Measurements from ENCODE around the gene ZNF853.
"Not testable (repeated sequence)": the region's sequence is repeated elsewhere in the genome, so short reads cannot be mapped to it uniquely, and the experiment has no call there.

ZNF853 gene

DNA sequence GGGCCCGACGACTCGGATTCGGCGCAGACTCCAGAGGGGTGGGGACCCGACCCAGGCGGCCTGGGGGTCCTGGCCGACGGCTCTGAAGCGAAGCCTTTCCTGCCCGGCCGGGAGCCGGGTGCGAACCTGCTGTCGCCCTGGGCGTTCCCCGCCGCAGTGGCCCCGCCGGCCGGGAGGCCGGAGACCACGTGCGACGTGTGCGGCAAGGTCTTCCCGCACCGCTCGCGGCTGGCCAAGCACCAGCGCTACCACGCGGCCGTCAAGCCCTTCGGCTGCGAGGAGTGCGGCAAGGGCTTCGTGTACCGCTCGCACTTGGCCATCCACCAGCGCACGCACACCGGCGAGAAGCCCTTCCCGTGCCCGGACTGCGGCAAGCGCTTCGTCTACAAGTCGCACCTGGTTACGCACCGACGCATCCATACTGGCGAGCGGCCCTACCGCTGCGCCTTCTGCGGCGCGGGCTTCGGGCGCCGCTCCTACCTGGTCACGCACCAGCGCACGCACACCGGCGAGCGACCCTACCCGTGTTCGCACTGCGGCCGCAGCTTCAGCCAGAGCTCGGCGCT lies 37.1 kb downstream of the ZNF853 start:
- DNase-seq (ENCODE audit: low read depth in 2 of 2): no peak

DNA sequence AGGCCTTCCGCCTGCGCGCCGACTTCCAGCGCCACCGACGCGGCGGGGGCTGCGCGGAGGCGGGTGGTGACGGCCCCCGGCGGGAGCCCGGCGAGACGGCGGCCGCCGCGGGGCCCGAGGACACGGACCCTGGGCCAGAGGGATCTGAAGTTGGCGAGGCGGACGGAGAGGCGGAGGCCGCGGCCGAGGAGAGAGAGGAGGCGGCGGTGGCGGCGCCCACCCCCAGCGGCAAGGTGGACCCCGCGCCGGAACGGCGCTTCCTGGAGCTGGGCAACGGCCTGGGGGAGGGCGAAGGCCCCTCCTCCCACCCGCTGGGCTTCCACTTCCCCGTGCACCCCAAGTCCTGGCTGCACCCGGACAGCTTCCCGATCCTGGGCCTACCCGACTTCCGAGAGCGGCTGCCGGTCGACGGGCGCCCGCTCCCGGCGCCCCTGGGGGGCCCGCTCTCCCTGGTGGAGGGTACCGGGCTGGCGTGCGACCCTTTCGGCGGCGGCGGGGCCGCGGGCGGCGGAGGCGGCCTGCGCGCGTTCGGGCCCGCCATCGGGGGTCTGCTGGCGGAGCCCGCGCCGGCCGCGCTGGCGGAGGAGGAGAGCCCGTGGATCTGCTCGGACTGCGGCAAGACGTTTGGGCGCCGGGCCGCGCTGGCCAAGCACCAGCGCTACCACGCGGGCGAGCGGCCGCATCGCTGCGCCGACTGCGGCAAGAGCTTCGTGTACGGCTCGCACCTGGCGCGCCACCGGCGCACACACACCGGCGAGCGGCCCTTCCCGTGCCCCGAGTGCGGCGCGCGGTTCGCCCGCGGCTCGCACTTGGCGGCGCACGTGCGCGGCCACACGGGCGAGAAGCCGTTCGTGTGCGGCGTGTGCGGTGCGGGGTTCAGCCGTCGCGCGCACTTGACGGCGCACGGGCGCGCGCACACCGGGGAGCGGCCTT lies 37.9 kb downstream of the ZNF853 start:
- DNase-seq (ENCODE audit: low read depth in 2 of 2): no peak

GRCh38 chr7:6654113-6654841 lies 38.9 kb downstream of the ZNF853 start:
- DNase-seq (ENCODE audit: low read depth in 2 of 2): no peak

DNA sequence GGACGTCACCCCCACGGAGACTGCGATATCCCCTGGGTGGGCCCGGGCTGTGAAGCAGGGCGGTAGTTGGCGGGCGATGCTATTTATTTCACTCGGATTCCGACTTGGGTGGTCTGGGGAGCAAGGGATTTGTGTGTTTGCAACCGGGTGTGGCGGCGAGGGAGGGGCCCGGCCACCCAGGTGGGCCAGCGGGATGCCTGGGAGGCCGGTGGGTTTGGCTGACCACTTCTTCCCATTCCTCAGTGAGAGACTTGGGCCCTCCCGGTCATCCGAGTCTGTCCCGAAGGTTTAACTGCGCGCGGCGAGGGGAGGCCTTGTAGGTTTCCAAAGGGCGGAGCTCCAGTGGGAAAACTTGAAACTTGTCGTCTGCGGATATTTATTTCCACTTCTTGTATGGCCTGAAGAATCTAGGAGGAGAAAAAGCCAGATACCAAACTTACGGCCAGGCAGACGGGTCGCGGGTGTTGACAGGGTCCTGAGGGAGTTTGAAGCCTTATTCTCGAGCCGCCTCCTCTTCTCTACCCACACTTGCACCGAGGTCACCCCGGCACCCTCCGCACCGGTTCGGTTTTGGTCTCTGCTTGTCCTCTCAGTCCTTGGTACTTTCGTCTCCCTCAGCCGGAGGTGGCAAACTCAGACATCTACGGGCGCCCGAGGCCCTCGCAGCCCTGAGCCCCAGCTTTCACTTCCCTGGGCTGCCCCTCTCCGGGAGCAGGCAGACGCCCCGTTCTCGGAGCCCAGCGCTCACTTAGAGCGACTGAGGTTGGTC lies 39.6 kb downstream of the ZNF853 start:
- DNase-seq (ENCODE audit: low read depth in 2 of 2): no peak

GRCh38 chr7:6655636-6656385 lies 40.4 kb downstream of the ZNF853 start:
- no peak for DNase-seq (ENCODE audit: low read depth in 2 of 2)

GRCh38 chr7:6656413-6656812 lies 41.0 kb downstream of the ZNF853 start:
- DNase-seq (ENCODE audit: low read depth in 2 of 2): no peak

GRCh38 chr7:6658618-6659345 lies 43.4 kb downstream of the ZNF853 start:
- DNase-seq (ENCODE audit: low read depth in 2 of 2): no peak

GRCh38 chr7:6670851-6671250 lies 55.4 kb downstream of the ZNF853 start:
- not testable (repeated sequence) for DNase-seq (ENCODE audit: low read depth in 2 of 2)
